Activated CD8-positive, alpha-beta memory T cell treated with anti-CD3 and anti-CD28 coated beads, Interleukin-2, amount 50 U/mL, for 1 hour (primary cell): ENCODE results near the gene MOXD1.
"Not testable (repeated sequence)": the region's sequence is repeated elsewhere in the genome, so short reads cannot be mapped to it uniquely, and the experiment has no call there.

Source experiments
- DNase-seq: peaks from one replicate; pipeline ENCODE4 v3.0.0-alpha.2; 2020; ENCODE audit errors: extremely low read depth

Gene MOXD1

GRCh38 chr6:132282696-132283095 is 118.6 kb downstream of the MOXD1 start:
- no peak for DNase-seq

DNA sequence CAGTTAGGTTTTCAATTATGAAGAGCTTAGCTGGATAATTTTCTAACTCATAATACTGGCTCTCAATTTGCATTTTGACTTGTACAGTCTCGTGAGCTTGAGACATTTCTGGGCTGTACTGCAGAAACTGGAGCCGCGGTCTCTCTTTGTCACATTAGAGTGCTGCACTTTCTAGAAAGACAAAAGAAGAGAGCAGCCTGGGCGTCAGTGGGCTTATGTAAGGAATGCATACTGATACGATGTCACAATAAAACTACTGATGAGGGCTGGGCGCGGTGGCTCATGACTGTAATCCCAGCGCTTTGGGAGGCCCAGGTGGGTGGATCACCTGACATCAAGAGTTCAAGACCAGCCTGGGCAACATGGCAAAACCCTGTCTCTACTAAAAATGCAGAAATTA is 120.8 kb downstream of the MOXD1 start:
- DNase-seq, result no peak

DNA sequence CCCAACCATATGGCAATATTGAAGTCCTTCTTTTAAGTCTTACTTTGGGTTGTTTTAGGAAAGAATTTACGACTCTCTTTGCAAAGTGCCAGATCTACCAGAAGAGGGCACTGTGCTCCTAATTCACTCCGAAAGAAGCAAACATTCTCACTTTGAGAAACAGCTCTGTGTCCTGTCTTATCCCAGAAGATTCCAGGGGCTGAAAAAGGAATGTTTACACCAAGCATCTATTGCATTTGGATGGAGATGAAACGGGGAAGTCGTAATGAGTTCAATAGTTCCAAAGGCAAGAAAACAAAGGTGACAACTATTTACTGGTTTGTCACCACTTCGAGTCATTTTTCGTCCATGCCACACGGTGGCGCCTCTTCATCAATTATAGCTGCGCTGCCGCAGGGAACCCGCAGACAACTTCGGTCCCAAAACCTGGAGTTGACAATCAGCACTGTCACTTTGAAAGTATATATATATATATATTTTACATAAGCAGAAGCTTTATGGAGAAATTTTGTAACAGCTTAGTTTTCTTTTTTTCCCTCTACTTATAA is 121.6 kb downstream of the MOXD1 start:
- DNase-seq, result no peak

GRCh38 chr6:132275066-132275970 is 126.0 kb downstream of the MOXD1 start:
- no peak for DNase-seq

GRCh38 chr6:132272776-132273175 is 128.5 kb downstream of the MOXD1 start:
- DNase-seq, result no peak

- DNase-seq, result no peak
Observed at GRCh38 chr6:132270726-132271402, 130.4 kb downstream of the MOXD1 start.

DNA sequence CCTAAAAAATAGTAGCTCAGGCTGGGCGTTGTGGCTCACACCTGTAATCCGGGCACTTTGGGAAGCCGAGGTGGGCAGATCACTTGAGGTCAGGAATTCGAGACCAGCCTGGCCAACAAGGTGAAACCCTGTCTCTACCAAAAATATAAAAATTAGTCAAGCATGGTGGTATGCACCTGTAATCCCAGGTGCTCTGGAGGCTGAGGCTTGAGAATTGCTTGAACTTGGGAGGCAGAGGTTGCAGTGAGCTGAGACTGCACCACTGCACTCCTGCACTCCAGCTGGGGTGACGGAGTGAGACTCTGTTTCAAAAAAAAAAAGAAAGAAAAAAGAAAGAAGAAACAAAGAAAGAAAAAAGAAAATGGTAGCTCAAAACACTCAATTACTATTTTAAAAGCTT is 132.6 kb downstream of the MOXD1 start:
- DNase-seq, result not testable (repeated sequence)

DNA sequence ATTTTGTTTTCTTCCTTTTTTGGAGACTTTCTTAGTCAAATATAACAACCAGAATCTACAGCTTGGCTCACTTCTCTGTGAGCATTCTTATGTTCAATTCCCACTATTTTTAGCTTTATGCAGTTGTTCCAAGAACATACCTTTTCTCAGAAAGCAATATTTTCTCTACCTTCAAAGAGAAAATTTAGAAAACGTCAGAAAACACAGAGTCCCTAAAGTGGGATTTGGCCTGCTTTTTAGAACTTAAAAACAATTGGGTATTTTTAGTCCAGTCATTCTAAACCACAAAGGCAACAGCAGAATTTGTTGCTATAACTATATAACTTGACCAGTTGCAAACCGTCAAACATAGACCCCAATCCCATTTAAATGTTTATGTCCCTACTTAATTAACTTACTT is 133.1 kb downstream of the MOXD1 start:
- DNase-seq, result no peak

DNA sequence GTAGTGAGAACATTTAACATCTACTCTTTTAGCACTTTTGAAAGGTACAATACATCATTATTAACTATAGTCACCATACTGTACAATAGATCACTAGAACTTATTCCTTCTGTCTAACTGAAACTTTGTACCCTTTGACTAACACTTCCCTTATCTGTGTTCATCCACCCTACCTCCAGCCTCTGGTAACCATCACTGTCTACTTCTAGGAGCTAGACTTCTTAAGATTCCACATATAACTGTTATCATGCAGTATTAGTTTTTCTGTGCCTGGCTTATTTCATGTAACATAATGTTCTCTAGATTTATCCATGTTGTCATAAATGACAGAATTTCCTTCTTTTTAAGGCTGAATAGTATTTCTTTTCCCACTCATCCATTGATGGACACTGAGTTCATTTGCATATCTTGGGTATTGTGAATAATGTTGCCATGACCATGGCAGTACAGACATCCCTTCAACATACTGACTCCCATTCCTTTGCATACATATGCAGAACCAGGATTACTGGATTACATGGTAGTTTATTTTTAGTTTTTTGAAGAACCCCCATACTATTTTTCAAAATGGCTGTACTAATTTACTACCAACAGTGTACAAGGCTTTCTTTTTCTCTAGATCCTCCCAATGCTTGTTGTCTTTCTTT is 135.7 kb downstream of the MOXD1 start:
- DNase-seq, result no peak

DNA sequence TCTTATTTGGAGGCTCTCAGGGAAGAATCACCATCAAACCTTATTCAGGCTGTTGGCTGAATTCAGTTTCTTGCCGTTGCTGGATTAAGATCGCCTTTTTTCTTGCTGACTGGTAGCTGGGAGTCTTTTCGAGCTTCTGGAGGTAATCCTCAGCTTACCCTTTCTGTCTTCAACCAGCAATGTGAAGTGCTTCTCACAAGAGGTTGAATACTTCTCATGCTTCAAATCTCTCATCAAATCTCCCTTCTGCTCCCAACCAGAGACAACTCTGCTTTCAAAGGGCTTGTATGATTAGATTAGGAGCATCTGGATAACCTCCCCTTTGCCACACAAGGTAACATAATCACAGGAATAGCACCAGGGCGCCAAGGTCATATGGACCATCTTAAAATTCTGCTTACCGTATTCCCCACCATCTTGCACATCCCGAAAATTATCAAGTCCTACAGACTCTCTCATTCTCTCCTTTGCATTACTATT is 137.2 kb downstream of the MOXD1 start:
- DNase-seq, result no peak

GRCh38 chr6:132261354-132261753 is 139.9 kb downstream of the MOXD1 start:
- DNase-seq, result no peak

DNA sequence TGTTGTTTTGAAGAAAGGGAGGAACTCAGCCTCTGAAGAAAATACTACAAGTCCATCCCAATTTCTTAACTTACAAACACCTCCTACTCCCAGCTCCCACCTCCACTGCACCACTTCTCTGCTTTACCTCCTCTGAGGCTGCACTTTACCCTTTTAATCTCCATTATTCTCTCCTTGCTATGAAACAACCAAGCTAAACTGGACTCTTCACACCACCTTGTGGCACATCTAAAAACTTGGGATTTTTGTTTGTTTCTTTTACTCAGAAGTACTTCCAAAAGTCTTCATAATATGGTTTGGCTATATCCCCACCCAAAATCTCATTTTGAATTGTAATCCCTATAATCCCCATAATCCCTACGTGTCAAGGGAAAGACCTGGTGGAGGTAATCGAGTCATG is 142.2 kb downstream of the MOXD1 start:
- DNase-seq, result no peak

- DNase-seq, result no peak
Observed at GRCh38 chr6:132257561-132257960, 143.7 kb downstream of the MOXD1 start.

- DNase-seq, result no peak
Observed at GRCh38 chr6:132256457-132256856, 144.8 kb downstream of the MOXD1 start.

- DNase-seq, result no peak
Observed at GRCh38 chr6:132253906-132254305, 147.4 kb downstream of the MOXD1 start.

DNA sequence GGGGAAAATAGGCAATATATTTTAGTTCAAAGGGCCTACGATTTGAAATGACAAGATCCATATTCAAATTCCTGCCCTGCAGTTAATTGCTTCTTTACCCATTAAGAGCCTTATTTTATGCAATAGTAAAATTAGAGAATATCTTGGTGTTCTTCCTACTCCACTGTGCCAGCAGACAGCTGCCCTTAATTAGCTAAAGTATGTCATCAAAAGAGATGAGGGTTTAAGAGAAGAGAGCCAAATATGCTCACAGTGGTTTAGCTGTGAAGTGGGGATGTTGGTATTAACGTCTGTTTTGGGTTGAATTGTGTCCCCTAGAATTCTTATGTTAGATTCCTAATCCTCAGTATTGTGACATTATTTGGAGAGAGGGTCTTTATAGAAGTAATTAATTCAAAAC is 148.1 kb downstream of the MOXD1 start:
- DNase-seq, result no peak

GRCh38 chr6:132252113-132252512 is 149.2 kb downstream of the MOXD1 start:
- DNase-seq, result no peak

- no peak for DNase-seq
Observed at GRCh38 chr6:132251711-132252110, 149.6 kb downstream of the MOXD1 start.

GRCh38 chr6:132247381-132248159 is 153.7 kb downstream of the MOXD1 start:
- DNase-seq, result no peak

- no peak for DNase-seq
Observed at GRCh38 chr6:132246632-132247270, 154.5 kb downstream of the MOXD1 start.

DNA sequence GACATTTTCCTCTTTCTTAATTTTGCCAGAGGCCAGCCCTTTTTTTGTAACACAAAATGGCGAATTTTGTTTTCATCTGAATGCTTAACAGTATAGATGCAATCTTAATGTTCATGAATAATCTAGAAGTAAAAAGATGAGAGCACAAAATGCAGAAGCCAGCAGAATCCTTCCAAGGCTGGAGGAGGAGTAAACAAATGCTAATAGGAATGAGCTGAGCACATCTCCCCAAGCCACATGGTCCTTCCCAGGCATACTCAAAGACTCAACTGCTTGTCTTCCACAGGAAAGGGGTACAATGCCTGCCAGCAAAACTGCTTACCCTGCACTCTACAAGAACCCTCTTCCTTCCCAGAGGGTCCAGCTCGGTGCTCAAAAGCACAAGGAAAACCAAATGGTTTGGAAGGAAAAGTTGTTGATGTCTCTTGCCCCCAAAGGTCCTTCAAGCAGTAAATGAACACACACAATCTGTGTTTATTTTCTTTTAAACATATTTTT is 155.1 kb downstream of the MOXD1 start:
- DNase-seq, result no peak
